ENCODE results near the gene ABCC1. TPM values are rescaled to one million over a fixed set of nuclear protein-coding genes. Genes with fewer than 3 reads are reported as not detected.
A peak's percentile ranks its signal among the peaks of the same experiment; 100 is the strongest.

Gene ABCC1
- total and polyA plus RNA-seq, 2 of the 4 experiments (the other 2 are of a cell fraction) = 39.4 to 66.0 TPM

GRCh38 chr16:16045296-16045695 lies 95.9 kb downstream of the ABCC1 start:
- Histone ChIP-seq H4K5ac (ENCODE audit: low read depth, low read length) (no peak overlapping the region), H3K4ac (ENCODE audit: low read depth, low read length) (peak overlapping the region; percentile 48; the same call in 1 of the 2 replicates), H4K20me1 (ENCODE audit: insufficient read depth, low read length) (peaks cover 27% of the 10 kb centered on the region), H3K9ac (ENCODE audit: low read depth, low read length) (no peak overlapping the region), H2BK5ac (ENCODE audit: low read depth, low read length, poor library complexity, severe bottlenecking) (no peak overlapping the region), H3K18ac (ENCODE audit: low read depth, low read length) (no peak overlapping the region), H3K9me3 (ENCODE audit: control insufficient read depth, insufficient read depth, low read length) (no peaks in the 10 kb centered on the region), H3K56ac (ENCODE audit: extremely low read depth, insufficient read depth, low read length) (no peak overlapping the region), H3K14ac (replicated peaks; ENCODE audit: low read depth, low read length) (0 out of 2 replicates have a peak overlapping the region, but pooled peaks have one; percentile 11), H3K36me3 (ENCODE audit: control insufficient read depth, insufficient read depth, low read length) (peaks cover 86% of the 10 kb centered on the region), H2AFZ (replicated peaks; ENCODE audit: low read length, poor library complexity) (no peak overlapping the region), H2AK5ac (ENCODE audit: low read depth, low read length) (no peak overlapping the region), H2BK15ac (ENCODE audit: low read depth, low read length) (no peak overlapping the region), H3K27me3 (ENCODE audit: control insufficient read depth, insufficient read depth, low read length) (no peaks in the 10 kb centered on the region), H3K4me3 (ENCODE audit: insufficient read depth, low read depth, low read length) (no peak overlapping the region), H3K9me1 (ENCODE audit: insufficient read depth, low read length) (peaks cover 32% of the 10 kb centered on the region), H3K79me1 (ENCODE audit: low read depth in 1 of 2, low read length in 2 of 2) (peaks cover 49 to 84% of the 10 kb centered on the region in 2 experiments), H2BK20ac (ENCODE audit: low read depth, low read length) (no peak overlapping the region), H3K23ac (ENCODE audit: low read depth, low read length) (peak overlapping the region; percentile 29; the same call in 1 of the 2 replicates), H3K27ac (ENCODE audit: insufficient read depth, low read length) (no peak overlapping the region), H4K8ac (ENCODE audit: low read depth in 2 of 2, low read length in 2 of 2) (no peak overlapping the region), H2AK9ac (replicated peaks; ENCODE audit: low read depth, low read length, poor library complexity) (no peak overlapping the region), H3K4me1 (ENCODE audit: control insufficient read depth, insufficient read depth, low read length) (peaks cover 4% of the 10 kb centered on the region; the same call in 1 of the 2 replicates), H3K4me2 (ENCODE audit: low read depth, low read length) (no peak overlapping the region), H2BK120ac (ENCODE audit: low read depth, low read length) (no peak overlapping the region), H4K91ac (ENCODE audit: insufficient read depth, low read depth, low read length) (no peak overlapping the region)
- no peak for TF ChIP-seq SMC3 (IDR thresholded peaks at IDR 0.05; ENCODE audit: low read depth, low read length)
- TF ChIP-seq CTCF (conservative IDR thresholded peaks at IDR 0.05; ENCODE audit: low read depth, low read length) = no peak
- TF ChIP-seq MXI1 (IDR thresholded peaks at IDR 0.05; ENCODE audit: borderline replicate concordance, low read depth, low read length) = no peak
- no peak for TF ChIP-seq CEBPB (IDR thresholded peaks at IDR 0.05; ENCODE audit: low read depth, low read length)
- TF ChIP-seq NFE2L2 (IDR thresholded peaks at IDR 0.05; ENCODE audit: low read depth, low read length) = no peak
- no peak for TF ChIP-seq ELK1 (IDR thresholded peaks at IDR 0.05; ENCODE audit: borderline replicate concordance, low read depth, low read length)
- no peak for TF ChIP-seq MAZ (IDR thresholded peaks at IDR 0.05; ENCODE audit: borderline replicate concordance, low read depth, low read length)
- no peak for TF ChIP-seq RFX5 (IDR thresholded peaks at IDR 0.05; ENCODE audit: low read depth, low read length)
- no peak for TF ChIP-seq CHD1 (IDR thresholded peaks at IDR 0.05; ENCODE audit: low read depth, low read length)
- TF ChIP-seq POLR2A (IDR thresholded peaks at IDR 0.05; ENCODE audit: low read depth, low read length) = no peak
- no peak for TF ChIP-seq RCOR1 (IDR thresholded peaks at IDR 0.05; ENCODE audit: insufficient replicate concordance, low read length)
- no peak for TF ChIP-seq BHLHE40 (IDR thresholded peaks at IDR 0.05; ENCODE audit: low read depth, low read length)
- no peak for TF ChIP-seq RAD21 (IDR thresholded peaks at IDR 0.05; ENCODE audit: low read length)
- no peak for TF ChIP-seq MAFK (IDR thresholded peaks at IDR 0.05; ENCODE audit: low read depth, low read length)
- no peak for TF ChIP-seq USF2 (IDR thresholded peaks at IDR 0.05; ENCODE audit: low read depth, low read length)
- no peak for TF ChIP-seq FOS (IDR thresholded peaks at IDR 0.05; ENCODE audit: low read depth, low read length)
- intact Hi-C loops (cut with micrococcal nuclease) = no loop called here
- ChIA-PET POLR2A (ENCODE audit: unreplicated experiment) (interaction anchor here (1.0 kb wide), 1 partner anchor 170 kb away, joined by 8 read pairs; no protein-coding TSS in a partner anchor), CTCF (no interaction called here)
- no CpG with 5 or more reads among the region's 2 CpGs for WGBS, 2 experiments (ENCODE audit: extremely low coverage in 2 of 2, insufficient read length in 1 of 2)
- BruUV-seq (replicated peaks) = no TSS peak
- ATAC-seq (ENCODE audit: low read depth) (no peak), DNase-seq (no peak)
- dilution Hi-C loops (cut with HindIII; ENCODE audit: low sequenced_read_pairs, unreplicated experiment) = no loop called here
- in situ Hi-C loops (cut with MboI; ENCODE audit: low sequenced_read_pairs) = no loop called here

Data from IMR-90 (cell line).